HG03139 (cell line): ENCODE measurements around the gene TACSTD2.
"Not testable (repeated sequence)": the region's sequence is repeated elsewhere in the genome, so short reads cannot be mapped to it uniquely, and the experiment has no call there.

Experiments used
- ATAC-seq: cut with Tn5 transposase; IDR thresholded peaks from one replicate; pipeline ENCODE4 v1.9.1; 2021; ENCODE audit not compliant: unreplicated experiment

The TACSTD2 gene, protein sequence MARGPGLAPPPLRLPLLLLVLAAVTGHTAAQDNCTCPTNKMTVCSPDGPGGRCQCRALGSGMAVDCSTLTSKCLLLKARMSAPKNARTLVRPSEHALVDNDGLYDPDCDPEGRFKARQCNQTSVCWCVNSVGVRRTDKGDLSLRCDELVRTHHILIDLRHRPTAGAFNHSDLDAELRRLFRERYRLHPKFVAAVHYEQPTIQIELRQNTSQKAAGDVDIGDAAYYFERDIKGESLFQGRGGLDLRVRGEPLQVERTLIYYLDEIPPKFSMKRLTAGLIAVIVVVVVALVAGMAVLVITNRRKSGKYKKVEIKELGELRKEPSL

GRCh38 chr1:58576727-58577653 lies at the start of gene TACSTD2:
Gene TACSTD2 (minus strand): TSS chr1:58577252. CDS start chr1:58577156, 96 bp downstream.
- ATAC-seq = no peak

- ATAC-seq = no peak
These were observed 49.2 kb upstream of the TACSTD2 start for GRCh38 chr1:58626293-58626692.

DNA sequence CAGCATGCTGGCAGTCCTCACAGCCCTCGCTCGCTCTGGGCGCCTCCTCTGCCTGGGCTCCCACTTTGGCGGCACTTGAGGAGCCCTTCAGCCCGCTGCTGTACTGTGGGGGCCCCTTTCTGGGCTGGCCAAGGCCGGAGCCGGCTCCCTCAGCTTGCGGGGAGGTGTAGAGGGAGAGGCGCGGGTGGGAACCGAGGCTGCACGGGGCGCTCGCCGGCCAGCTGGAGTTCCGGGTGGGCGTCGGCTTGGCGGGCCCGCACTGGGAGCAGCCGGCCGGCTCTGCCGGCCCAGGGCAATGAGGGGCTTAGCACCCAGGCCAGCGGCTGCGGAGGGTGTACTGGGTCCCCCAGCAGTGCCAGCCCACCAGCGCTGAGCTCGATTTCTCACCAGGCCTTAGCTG lies 46.2 kb upstream of the TACSTD2 start:
- not testable (repeated sequence) for ATAC-seq

DNA sequence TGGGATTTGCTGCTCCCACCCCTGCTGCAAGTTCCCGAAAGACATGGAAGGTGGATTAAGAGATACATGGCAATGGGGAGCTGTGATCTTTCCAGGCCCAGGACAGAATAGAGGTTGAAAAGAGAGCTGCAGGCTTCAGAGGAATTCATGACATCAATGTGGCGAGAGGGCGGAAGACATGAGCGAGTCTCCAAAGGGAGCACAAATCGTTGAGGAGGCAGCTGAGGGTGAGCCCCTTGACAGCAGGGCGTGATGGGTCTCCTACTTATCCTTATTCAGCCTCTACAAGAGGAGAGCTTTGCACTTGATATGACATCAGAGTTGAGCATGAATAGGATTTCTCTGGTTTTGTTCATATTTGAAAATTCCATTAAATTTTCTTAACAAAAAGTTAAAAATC lies 45.5 kb upstream of the TACSTD2 start:
- no peak for ATAC-seq

GRCh38 chr1:58621391-58621790 lies 44.3 kb upstream of the TACSTD2 start:
- no peak for ATAC-seq

DNA sequence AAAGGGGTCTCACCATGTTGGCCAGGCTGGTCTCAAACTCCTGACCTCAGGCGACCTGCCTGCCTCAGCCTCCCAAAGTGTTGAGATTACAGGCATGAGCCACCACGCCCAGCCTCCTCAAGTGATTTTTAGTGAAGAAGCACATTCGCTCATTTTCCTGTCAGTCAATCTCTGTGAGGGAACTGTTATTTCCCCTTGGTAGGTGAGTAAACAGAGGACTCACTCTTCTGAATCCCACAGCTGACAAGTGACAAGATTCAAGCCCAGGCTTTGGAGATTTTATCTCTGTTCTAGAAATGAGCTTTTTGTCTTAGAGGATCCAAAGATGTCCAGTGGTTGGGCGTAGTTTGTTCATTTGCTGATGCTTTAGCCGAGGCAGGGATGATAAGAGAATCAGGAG lies 43.9 kb upstream of the TACSTD2 start:
- ATAC-seq = no peak

DNA sequence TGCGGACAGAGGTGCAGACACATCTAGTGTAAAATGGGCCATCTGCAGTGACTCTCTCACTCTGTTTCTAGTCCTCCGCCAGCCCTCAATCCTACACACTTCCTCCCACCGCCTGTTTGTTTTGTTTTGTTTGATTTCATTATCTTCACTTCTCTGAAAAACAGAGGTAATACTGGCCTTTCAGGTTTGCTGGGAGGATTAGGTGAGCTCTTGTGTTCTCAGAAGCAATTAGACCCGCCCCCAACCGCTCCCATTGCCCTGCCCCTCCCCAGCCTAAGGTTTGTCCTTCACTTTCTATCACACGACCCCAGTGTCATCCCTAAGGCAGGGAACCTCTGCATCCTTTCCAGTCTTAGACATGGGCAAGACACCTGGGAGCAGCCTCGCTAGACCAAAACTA lies 43.2 kb upstream of the TACSTD2 start:
- ATAC-seq = no peak

DNA sequence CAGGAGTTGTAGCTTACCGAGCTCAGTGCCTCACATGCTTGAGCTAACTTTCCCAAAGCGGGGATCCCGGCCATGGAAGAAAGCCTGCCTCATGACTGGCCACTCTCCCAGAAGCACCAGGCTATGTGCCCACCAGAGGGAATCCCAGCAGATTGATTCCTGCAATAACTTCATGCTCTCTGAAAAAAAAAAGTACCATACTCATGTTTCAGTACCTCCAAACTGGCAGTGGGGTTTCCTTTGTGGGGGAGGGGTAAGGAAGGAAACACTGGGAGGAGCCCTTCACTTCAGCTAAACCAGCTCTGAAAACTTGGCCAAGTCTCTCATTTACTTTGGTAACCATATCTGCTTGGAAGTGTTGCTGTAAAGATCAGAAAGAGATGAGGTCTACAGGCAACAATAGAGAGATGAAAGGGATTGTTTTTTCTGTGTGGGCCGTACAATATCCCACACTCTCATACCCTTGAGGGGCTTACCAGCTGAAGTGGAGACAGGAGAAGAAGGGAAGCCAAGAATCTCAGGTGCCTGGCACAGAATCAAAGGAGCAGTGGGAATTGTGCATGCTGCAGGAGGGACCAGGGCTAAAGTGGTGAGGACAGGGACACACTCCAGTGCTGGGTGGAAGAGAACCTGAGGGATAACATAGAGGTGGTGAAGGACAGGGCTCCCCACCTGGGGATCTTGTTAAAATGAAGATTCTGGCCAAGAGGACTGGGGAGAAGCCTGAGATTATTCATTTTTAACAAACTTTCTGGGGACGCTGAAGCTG lies 42.4 kb upstream of the TACSTD2 start:
- ATAC-seq = no peak

DNA sequence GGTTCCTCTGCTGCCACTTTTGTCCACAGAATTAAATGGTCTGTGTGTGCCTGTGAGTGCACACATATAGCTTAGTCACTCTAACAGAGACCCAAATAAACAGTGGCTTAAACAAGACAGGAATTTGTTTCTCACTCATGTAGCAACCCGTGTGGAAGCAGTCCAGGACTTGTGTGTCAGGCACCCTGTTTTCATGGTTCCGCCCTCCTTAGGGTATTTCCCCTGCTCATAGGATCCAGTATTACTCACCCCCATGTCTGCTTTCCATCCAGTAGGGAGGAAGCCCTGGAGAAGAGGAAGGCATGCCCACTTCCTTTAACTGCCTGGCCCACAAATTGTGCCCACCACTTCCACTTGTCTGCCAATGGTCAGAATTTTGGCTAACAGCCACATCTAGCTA lies 41.3 kb upstream of the TACSTD2 start:
- ATAC-seq = no peak

DNA sequence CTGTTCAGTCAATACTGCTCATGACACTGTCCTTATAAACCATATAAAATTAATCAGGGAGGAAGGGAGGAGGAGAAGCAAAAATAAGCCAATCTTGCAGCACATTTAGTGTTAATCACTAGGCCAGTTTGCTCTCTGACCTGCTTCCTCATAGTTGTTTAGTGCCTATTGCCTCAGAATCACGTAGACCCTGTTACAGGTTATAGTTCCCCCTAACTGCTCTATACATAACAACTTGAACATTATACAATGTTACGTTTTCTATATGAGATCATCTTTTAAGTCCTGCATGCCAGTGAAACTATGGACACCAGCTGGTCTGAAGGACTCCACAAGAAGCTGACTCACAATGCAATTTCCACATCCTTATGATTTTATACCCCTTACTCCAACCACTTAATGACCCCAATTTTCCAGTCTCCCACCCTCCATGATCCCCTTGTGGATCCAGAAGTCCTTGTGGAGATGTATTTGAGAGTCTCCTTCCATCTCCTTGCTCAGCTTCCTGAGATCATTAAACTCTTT lies 34.9 kb upstream of the TACSTD2 start:
- no peak for ATAC-seq

DNA sequence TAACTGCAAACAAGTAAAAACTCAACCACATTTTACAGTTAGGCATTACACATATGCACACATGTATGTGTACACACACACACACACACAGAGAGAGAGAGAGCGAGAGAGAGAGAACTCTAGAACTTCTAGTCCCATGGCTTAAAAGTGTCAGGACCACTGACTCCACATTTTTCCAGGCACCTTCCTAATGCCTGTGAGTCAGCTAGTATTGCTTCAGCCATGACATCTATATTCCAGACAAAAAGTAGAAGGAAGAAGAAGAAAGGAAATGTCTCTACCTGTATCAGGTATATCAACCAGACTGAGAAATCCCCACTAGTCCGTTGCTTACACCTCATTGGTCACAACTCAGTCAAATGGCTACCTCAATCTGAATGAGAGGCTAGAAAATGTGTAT lies 31.9 kb upstream of the TACSTD2 start:
- no peak for ATAC-seq

DNA sequence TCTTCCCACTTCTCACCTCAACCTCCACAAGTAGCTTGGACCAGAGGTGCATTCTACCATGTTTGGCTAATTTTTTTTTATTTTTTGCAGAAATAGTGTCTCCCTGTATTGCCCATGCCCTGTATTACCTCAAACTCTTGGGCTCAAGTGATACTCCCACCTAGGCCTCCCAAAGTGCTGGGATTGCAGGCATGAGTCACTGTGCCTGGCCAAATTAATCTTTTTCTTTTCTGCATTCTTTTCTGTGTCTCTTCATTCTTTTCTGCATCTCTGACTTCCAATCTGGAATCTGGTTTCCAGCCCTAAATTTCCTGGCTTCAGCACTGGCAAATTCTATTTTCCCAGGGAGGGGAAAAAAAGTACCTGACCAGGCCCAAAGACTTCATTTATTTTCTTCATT lies 31.2 kb upstream of the TACSTD2 start:
- no peak for ATAC-seq

DNA sequence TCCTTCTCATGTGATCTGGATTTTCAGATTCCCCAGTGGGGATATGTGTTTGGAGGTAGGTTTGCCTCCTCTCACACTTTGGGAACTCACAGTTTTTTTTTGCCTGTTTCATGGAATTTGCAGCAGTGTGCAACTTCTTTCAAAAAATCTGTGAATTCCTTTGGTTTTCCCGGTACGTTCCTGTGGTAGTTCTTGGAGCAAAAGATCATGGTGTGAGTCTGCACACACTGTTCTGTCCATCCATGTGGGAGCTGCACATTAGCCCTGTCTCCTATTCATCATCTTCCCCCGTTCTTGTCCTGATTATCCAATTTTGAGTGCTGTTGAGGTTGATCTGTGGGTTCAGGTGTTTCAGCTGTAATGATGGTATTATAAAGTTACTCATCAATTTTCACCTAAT lies 30.3 kb upstream of the TACSTD2 start:
- ATAC-seq = no peak

DNA sequence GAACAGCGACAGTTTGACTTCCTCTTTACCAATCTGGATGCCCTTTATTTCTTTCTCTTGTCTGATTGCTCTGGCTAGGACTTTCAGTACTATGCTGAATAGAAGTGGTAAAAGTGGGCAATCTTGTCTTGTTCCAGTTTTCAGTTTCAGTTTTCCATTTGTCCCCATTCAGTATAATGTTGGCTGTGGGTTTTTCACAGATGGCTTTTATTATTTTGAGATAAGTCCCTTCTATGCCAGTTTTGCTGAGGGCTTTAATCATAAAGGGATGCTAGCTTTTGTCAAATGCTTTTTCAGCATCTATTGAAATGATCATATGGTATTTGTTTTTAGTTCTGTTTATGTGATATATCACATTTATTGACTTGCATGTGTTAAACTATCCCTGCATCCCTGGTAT lies 24.9 kb upstream of the TACSTD2 start:
- ATAC-seq = not testable (repeated sequence)

DNA sequence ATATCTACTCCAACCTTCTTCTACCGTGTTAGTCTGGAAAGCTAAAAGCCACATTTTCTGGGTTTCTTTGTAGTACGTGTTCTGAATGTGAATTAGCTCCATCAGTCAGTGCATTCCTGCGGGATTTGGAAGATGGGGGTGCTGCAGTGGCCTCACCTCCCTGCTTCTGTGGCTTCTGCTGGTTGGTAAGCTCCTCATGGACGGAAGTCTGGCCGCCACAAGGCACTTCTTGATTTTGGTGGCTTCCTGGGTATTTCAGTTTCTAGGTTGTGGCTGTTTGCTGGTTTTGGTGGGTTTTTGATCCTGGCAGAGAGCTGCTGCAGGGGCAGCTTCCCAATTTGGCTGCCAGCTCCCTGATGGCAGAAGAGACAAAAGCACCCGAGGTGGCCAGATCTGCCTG lies 20.9 kb upstream of the TACSTD2 start:
- no peak for ATAC-seq

DNA sequence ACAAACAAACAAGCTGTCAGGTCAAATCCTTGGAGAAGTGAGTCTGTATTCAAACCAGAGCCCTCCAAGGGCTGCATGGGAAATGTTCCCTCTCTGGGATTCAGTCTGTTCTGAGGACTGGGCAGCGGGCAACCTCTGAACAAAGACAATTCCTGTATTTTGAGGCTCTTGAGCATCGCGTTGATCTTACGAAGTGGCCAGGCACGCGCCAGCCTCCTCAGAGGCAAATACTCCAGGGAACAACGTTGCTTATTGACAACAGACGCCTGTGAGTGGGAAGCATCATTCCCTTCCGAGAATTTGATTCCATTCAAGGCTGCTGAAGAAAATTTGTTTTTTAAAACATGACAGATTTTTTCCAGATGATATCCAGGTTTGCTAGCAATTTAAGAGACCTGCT lies 20.0 kb upstream of the TACSTD2 start:
- no peak for ATAC-seq

DNA sequence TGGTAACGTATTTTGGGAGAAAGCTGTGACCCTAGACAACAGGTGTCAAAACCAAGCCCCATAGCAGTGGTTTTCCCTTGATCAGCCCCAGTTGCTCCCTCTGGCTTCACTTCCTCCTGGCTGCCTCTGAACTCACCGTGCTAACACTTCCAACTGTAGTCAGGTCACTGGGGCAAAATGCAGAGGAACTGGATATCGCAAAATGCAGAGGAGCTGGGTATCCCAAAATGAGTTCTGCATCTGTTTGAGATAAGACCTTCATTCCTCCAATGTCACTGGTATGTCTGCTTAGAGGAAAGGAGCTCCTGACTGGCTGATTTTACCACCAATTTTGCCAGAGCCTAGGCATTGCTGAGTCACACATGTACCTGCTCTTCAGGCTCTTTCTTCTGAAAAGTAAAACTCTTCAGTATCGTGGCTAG lies 19.6 kb upstream of the TACSTD2 start:
- no peak for ATAC-seq

DNA sequence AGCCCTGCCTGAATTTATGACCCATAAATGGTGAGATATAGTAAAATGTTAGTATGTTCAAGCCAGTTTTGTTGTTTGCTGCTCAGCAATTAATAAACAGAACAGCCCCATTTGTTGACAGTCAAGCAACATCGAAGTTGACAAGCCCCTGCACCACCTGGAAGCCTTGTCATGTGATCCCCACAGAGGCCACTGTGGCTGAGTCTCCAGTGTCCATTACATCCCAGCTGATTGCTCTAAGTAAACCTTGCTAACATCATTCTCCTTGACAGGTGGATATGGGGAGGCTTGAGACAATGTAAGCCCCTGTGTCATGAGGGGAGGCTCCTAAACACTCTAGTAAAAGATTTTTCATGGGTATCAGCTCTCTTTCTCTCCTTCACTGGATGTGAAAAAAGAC lies 17.5 kb upstream of the TACSTD2 start:
- ATAC-seq = no peak

- no peak for ATAC-seq
These were observed 15.6 kb upstream of the TACSTD2 start for GRCh38 chr1:58592522-58593134.

DNA sequence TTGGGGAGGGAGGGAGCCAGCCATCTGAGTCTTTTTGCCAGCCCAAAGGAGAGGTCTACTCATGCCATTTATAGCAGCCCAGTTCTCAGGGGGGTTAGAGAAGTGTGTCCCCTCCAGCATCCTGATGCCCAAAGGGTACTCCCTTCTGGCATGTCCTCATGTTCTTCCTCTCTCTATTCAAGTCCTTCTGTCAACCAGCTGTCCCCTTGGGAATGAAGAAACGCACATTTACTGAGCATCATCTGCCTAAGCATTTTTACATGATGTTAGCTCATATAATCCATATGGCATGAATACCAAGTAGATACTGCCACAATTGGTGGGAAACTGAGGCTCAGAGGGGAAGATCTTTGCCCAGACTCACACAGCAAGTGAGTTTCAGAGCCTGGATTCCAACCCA lies 14.8 kb upstream of the TACSTD2 start:
- no peak for ATAC-seq

DNA sequence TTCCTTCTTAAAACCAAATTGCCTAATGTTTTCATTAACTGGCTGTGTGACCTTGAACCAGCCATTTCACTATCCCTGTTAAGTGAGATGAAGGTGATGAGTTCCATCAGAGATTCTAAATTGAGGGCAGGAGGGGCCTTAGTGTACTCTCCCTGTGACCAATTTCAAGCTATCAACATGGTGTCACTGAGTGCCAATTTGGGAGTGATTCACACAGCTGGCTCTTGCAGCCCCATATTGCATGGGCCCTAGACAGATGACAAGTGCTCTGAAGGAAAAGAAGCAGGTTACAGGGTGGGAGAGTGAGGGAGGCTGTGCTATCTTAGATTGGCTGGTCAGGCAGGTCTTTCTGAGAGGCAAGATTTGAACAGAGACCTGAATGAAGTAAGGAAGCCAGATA lies 13.0 kb upstream of the TACSTD2 start:
- no peak for ATAC-seq
